DND-41 (cell line): ENCODE data around the gene BPIFB4.

ENCODE experiments used
- CTCF ChIP-seq: IDR thresholded peaks from 2 replicates; pipeline ENCODE4 v1.5.1; 2012; ENCODE audit warnings: borderline replicate concordance, low read length, moderate library complexity, mild to moderate bottlenecking; ENCODE audit not compliant: poor library complexity, severe bottlenecking; ENCODE audit errors: extremely low read depth
- EZH2 ChIP-seq: IDR thresholded peaks from 3 replicates; pipeline ENCODE4 v1.6.1; 2012; ENCODE audit warnings: borderline replicate concordance, low read depth, mild to moderate bottlenecking, moderate library complexity, low read length, inconsistent platforms; ENCODE audit not compliant: severe bottlenecking

- no peak for TF ChIP-seq CTCF
- TF ChIP-seq EZH2, result no peak
Observed at GRCh38 chr20:33042983-33043730, 36.3 kb upstream of the BPIFB4 start.
